H9 (cell line): Measurements from ENCODE around the gene A1BG. TPM values are rescaled to one million over a fixed set of nuclear protein-coding genes. Genes with fewer than 3 reads are reported as not detected.
"Not testable (repeated sequence)": the region's sequence is repeated elsewhere in the genome, so short reads cannot be mapped to it uniquely, and the experiment has no call there.

Experiments used
- DNase-seq: peaks from one replicate; pipeline ENCODE4 v3.0.0-alpha.2; 2017
- H2AFZ ChIP-seq: one replicate; pipeline ENCODE4 v1.6.1; 2013; ENCODE audit warnings: mild to moderate bottlenecking, low read length, control low read depth, moderate library complexity
- H2AK5ac ChIP-seq: 2 replicates; pipeline ENCODE4 v1.6.1; 2013; ENCODE audit warnings: low read length, control low read depth, mixed read lengths; ENCODE audit not compliant: insufficient read length
- H2BK120ac ChIP-seq: one replicate; pipeline ENCODE4 v1.6.1; 2013; ENCODE audit warnings: low read depth, mild to moderate bottlenecking, low read length, control low read depth, inconsistent platforms; ENCODE audit not compliant: poor library complexity, severe bottlenecking
- H2BK12ac ChIP-seq: 2 replicates; pipeline ENCODE4 v1.6.1; 2013; ENCODE audit warnings: low read length, control low read depth, mixed read lengths, low read depth; ENCODE audit not compliant: insufficient read length
- H2BK15ac ChIP-seq: 2 replicates; pipeline ENCODE4 v1.6.1; 2013; ENCODE audit warnings: low read depth, low read length, control low read depth
- H2BK20ac ChIP-seq: one replicate; pipeline ENCODE4 v1.6.1; 2013; ENCODE audit warnings: low read depth, mild to moderate bottlenecking, low read length, control low read depth, inconsistent platforms; ENCODE audit not compliant: poor library complexity, severe bottlenecking
- H2BK5ac ChIP-seq: 2 replicates; pipeline ENCODE4 v1.6.1; 2013; ENCODE audit warnings: low read length, control low read depth, mixed read lengths; ENCODE audit not compliant: insufficient read length
- H3K14ac ChIP-seq: 2 replicates; pipeline ENCODE4 v1.6.1; 2013; ENCODE audit warnings: low read length, control low read depth; ENCODE audit not compliant: insufficient read depth
- H3K18ac ChIP-seq: 2 replicates; pipeline ENCODE4 v1.6.1; 2013; ENCODE audit warnings: low read depth, mild to moderate bottlenecking, mixed read lengths, low read length, control low read depth; ENCODE audit not compliant: insufficient read length
- H3K23ac ChIP-seq: 2 replicates; pipeline ENCODE4 v1.6.1; 2013; ENCODE audit warnings: low read length, control low read depth, mixed read lengths, low read depth; ENCODE audit not compliant: insufficient read length
- H3K23me2 ChIP-seq: 2 replicates; pipeline ENCODE4 v1.6.1; 2013; ENCODE audit warnings: low read depth, mild to moderate bottlenecking, mixed read lengths, low read length, control low read depth; ENCODE audit not compliant: insufficient read length, poor library complexity, severe bottlenecking
- H3K27ac ChIP-seq: 2 replicates; pipeline ENCODE4 v1.5.1; 2013; ENCODE audit warnings: low read length, control low read depth, mixed read lengths, low read depth; ENCODE audit not compliant: insufficient read length
- H3K27me3 ChIP-seq: 2 replicates; pipeline ENCODE4 v1.6.1; 2013; ENCODE audit warnings: low read length, control low read depth, inconsistent platforms; ENCODE audit not compliant: insufficient read depth
- H3K4ac ChIP-seq: 2 replicates; pipeline ENCODE4 v1.6.1; 2013; ENCODE audit warnings: low read depth, mild to moderate bottlenecking, control low read depth, inconsistent platforms, low read length, moderate library complexity
- H3K4me1 ChIP-seq: 2 replicates; pipeline ENCODE4 v1.6.1; 2013; ENCODE audit warnings: low read length, control low read depth, inconsistent platforms; ENCODE audit not compliant: insufficient read depth
- H3K4me2 ChIP-seq: 2 replicates; pipeline ENCODE4 v1.6.1; 2013; ENCODE audit warnings: low read length, control low read depth, mixed read lengths; ENCODE audit not compliant: insufficient read length, insufficient read depth
- H3K56ac ChIP-seq: 2 replicates; pipeline ENCODE4 v1.6.1; 2013; ENCODE audit warnings: low read depth, mild to moderate bottlenecking, mixed read lengths, low read length, control low read depth; ENCODE audit not compliant: insufficient read length
- H3K79me1 ChIP-seq: 2 replicates; pipeline ENCODE4 v1.6.1; 2013; ENCODE audit warnings: low read depth, mild to moderate bottlenecking, moderate library complexity, low read length, control low read depth, inconsistent platforms; ENCODE audit not compliant: insufficient read depth, poor library complexity, severe bottlenecking
- H3K79me2 ChIP-seq: 2 replicates; pipeline ENCODE4 v1.6.1; 2013; ENCODE audit warnings: low read length, control low read depth, inconsistent platforms; ENCODE audit not compliant: insufficient read depth
- H3K9ac ChIP-seq: 2 replicates; pipeline ENCODE4 v1.6.1; 2013; ENCODE audit warnings: low read length, control low read depth, mixed read lengths; ENCODE audit not compliant: insufficient read length; ENCODE audit errors: extremely low read depth
- H3K9me3 ChIP-seq: one replicate; pipeline ENCODE4 v1.6.1; 2013; ENCODE audit warnings: low read depth, low read length, inconsistent platforms; ENCODE audit not compliant: control insufficient read depth
- H3T11ph ChIP-seq: one replicate; pipeline ENCODE4 v1.6.1; 2013; ENCODE audit warnings: mild to moderate bottlenecking, low read length, control low read depth, inconsistent platforms
- H4K20me1 ChIP-seq: one replicate; pipeline ENCODE4 v1.6.1; 2013; ENCODE audit not compliant: control insufficient read depth, insufficient read length, insufficient read depth
- H4K5ac ChIP-seq: 2 replicates; pipeline ENCODE4 v1.6.1; 2013; ENCODE audit warnings: low read depth, mild to moderate bottlenecking, mixed read lengths, low read length, control low read depth; ENCODE audit not compliant: insufficient read length
- H4K8ac ChIP-seq: replicated peaks from 2 replicates; pipeline ENCODE4 v1.6.1; 2013; ENCODE audit warnings: low read length, control low read depth, mixed read lengths, low read depth; ENCODE audit not compliant: insufficient read length
- H4K91ac ChIP-seq: 2 replicates; pipeline ENCODE4 v1.6.1; 2013; ENCODE audit warnings: low read depth, mild to moderate bottlenecking, moderate library complexity, mixed read lengths, low read length, control low read depth; ENCODE audit not compliant: insufficient read length
- H3K27ac Mint-ChIP-seq, 3 experiments: 2 replicates in 2 of 3; 3 replicates in 1 of 3; pipeline ENCODE4 v1.8.0; 2020 to 2021; ENCODE audit warnings: mixed read lengths in 3 of 3, mild to moderate bottlenecking in 1 of 3, moderate library complexity in 1 of 3
- H3K27me3 Mint-ChIP-seq: 2 replicates; pipeline ENCODE4 v1.8.0; 2021; ENCODE audit warnings: low read depth, mild to moderate bottlenecking, moderate library complexity, mixed read lengths
- H3K36me3 Mint-ChIP-seq, 3 experiments: 2 replicates in 2 of 3; 3 replicates in 1 of 3; pipeline ENCODE4 v1.8.0; 2020 to 2021; ENCODE audit warnings: low read depth in 3 of 3, mixed read lengths in 3 of 3; ENCODE audit not compliant: insufficient read depth in 1 of 3
- H3K4me1 Mint-ChIP-seq, 2 experiments: 2 replicates each; pipeline ENCODE4 v1.8.0; 2020; ENCODE audit warnings: mixed read lengths in 2 of 2
- H3K4me3 Mint-ChIP-seq, 2 experiments: 2 replicates in 1 of 2; 3 replicates in 1 of 2; pipeline ENCODE4 v1.8.0; 2020 to 2021; ENCODE audit warnings: mild to moderate bottlenecking in 2 of 2, mixed read lengths in 2 of 2, moderate library complexity in 1 of 2
- H3K9me3 Mint-ChIP-seq, 2 experiments: 2 replicates in 1 of 2; 3 replicates in 1 of 2; pipeline ENCODE4 v1.8.0; 2020; ENCODE audit warnings: mild to moderate bottlenecking in 2 of 2, mixed read lengths in 2 of 2, moderate library complexity in 1 of 2
- WGBS: extraction: QIAGEN DNeasy Blood & Tissue Kit; methylation state at CpG from one replicate; pipeline ENCODE4 v1.1.7; 2013; ENCODE audit warnings: missing lambda C conversion rate, low lambda C conversion rate, mixed read lengths; ENCODE audit not compliant: insufficient read length; ENCODE audit errors: extremely low coverage; 5-methylcytosine and 5-hydroxymethylcytosine counted together
- total RNA-seq: library from RNA; stranded (reverse); gene quantifications from 2 replicates; pipeline ENCODE4 v1.2.1, GENCODE V29; 2021
- TF ChIP-seq, protein P1 (sequence below): fragments of 200-600 bp; sonication (generic); conservative IDR thresholded peaks from 3 replicates; pipeline ENCODE4 v1.8.0; 2021; ENCODE audit warnings: antibody characterized with exemption, mild to moderate bottlenecking

A1BG gene
- total RNA-seq, 1 experiment from 2014 or later: 17.4 TPM

DNA sequence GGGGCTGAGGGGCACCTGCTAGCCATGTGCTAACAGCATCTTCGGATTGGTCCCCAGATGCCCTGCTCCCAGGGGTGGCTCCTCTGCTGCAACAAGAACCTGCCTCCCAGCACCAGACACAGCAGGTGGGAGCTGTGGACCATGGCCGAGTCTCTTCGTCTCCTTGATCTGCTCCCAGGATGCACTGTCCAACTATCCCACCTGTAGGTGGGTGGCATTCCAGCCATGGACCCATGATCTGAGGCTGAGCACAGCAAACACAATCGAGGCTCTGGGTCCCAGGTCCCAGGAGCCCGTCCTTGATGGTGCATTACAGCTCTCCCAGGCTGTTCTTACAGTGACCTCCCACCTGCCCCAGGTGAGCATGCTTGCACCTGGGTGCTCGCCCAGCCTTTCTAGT lies 26.0 kb upstream of the A1BG start:
- H3T11ph ChIP-seq: no peak overlapping the region
- no peak overlapping the region for H3K9ac ChIP-seq
- no peak overlapping the region for H4K5ac ChIP-seq
- peaks cover 3% of the 10 kb centered on the region; the same call in 1 of the 2 replicates for H3K4me1 ChIP-seq
- no peak overlapping the region for H2BK12ac ChIP-seq
- H3K9me3 Mint-ChIP-seq: no peaks in the 10 kb centered on the region
- no peak overlapping the region for H4K91ac ChIP-seq
- H2BK5ac ChIP-seq: no peak overlapping the region
- H3K23ac ChIP-seq: no peak overlapping the region
- H2AFZ ChIP-seq: no peak overlapping the region
- H2AK5ac ChIP-seq: no peak overlapping the region
- no peak overlapping the region for H3K27ac Mint-ChIP-seq
- H3K79me1 ChIP-seq: no peaks in the 10 kb centered on the region
- no peak overlapping the region for H2BK15ac ChIP-seq
- peak overlapping the region; percentile 82 to 86 for H3K4me3 Mint-ChIP-seq
- H3K27ac ChIP-seq: no peak overlapping the region
- TF ChIP-seq, protein P1, sequence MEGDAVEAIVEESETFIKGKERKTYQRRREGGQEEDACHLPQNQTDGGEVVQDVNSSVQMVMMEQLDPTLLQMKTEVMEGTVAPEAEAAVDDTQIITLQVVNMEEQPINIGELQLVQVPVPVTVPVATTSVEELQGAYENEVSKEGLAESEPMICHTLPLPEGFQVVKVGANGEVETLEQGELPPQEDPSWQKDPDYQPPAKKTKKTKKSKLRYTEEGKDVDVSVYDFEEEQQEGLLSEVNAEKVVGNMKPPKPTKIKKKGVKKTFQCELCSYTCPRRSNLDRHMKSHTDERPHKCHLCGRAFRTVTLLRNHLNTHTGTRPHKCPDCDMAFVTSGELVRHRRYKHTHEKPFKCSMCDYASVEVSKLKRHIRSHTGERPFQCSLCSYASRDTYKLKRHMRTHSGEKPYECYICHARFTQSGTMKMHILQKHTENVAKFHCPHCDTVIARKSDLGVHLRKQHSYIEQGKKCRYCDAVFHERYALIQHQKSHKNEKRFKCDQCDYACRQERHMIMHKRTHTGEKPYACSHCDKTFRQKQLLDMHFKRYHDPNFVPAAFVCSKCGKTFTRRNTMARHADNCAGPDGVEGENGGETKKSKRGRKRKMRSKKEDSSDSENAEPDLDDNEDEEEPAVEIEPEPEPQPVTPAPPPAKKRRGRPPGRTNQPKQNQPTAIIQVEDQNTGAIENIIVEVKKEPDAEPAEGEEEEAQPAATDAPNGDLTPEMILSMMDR: no peak
- no peak overlapping the region for H4K8ac ChIP-seq
- no peaks in the 10 kb centered on the region for H3K9me3 ChIP-seq
- no peak overlapping the region for H3K56ac ChIP-seq
- no peaks in the 10 kb centered on the region for H3K36me3 Mint-ChIP-seq
- H3K14ac ChIP-seq: no peak overlapping the region
- H3K4me2 ChIP-seq: no peak overlapping the region
- no CpG with 5 or more reads among the region's 6 CpGs for WGBS
- H3K79me2 ChIP-seq: no peaks in the 10 kb centered on the region
- no peak overlapping the region for H2BK120ac ChIP-seq
- H4K20me1 ChIP-seq: no peaks in the 10 kb centered on the region
- no peak for DNase-seq
- H3K4ac ChIP-seq: no peak overlapping the region
- H3K27me3 Mint-ChIP-seq: no peaks in the 10 kb centered on the region
- no peaks in the 10 kb centered on the region for H3K27me3 ChIP-seq
- no peak overlapping the region for H2BK20ac ChIP-seq
- H3K18ac ChIP-seq: no peak overlapping the region
- peaks cover 8 to 11% of the 10 kb centered on the region in 2 experiments for H3K4me1 Mint-ChIP-seq
- peaks cover 10% of the 10 kb centered on the region for H3K23me2 ChIP-seq

DNA sequence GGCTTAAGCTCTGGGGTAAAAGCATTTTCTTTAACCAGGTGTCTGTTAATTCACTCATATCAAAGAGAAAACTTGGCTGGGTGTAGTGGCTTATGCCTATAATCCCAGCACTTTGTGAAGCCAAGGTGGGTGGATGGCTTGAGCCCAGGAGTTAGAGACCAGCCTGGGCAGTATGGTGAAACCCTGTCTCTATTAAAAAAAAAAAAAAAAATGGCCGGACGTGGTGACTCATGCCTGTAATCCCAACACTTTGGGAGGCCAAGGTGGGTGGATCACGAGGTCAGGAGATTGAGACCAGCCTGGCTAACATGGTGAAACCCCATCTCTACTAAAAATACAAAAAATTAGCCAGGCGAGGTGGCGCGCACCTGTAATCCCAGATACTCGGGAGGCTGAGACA lies 23.4 kb upstream of the A1BG start:
- H3K79me2 ChIP-seq, H3K27ac Mint-ChIP-seq, H3K79me1 ChIP-seq, H4K91ac ChIP-seq, H4K20me1 ChIP-seq, H4K8ac ChIP-seq, H2BK12ac ChIP-seq, H3K9me3 Mint-ChIP-seq, H2BK5ac ChIP-seq, H3K4ac ChIP-seq, H4K5ac ChIP-seq, H2AFZ ChIP-seq, H3K4me1 ChIP-seq, H3T11ph ChIP-seq, H3K9ac ChIP-seq, H3K4me3 Mint-ChIP-seq, H2BK120ac ChIP-seq, H3K36me3 Mint-ChIP-seq, H3K27me3 ChIP-seq, H3K9me3 ChIP-seq, H3K27ac ChIP-seq, H3K4me1 Mint-ChIP-seq, H3K27me3 Mint-ChIP-seq, H3K14ac ChIP-seq, H3K4me2 ChIP-seq, H2BK20ac ChIP-seq, DNase-seq, H3K23ac ChIP-seq, H2AK5ac ChIP-seq, H3K56ac ChIP-seq, H2BK15ac ChIP-seq, H3K18ac ChIP-seq: not testable (repeated sequence)
- peaks cover 10% of the 10 kb centered on the region for H3K23me2 ChIP-seq
- no CpG with 5 or more reads among the region's 7 CpGs for WGBS
